Testis (tissue), 2 donors: ENCODE data around the gene SLX9.

Source experiments
- CTCF ChIP-seq, 3 experiments: fragments of 450-650 bp in 2 of 3; fragments of 200-600 bp in 1 of 3; sonication (generic) in 1 of 3; IDR thresholded peaks; one replicate each; pipeline ENCODE4 v1.5.1; 2016 to 2019; ENCODE audit warnings: antibody characterized with exemption in 3 of 3, mild to moderate bottlenecking in 2 of 3, moderate library complexity in 1 of 3
- POLR2A ChIP-seq: fragments of 450-650 bp; IDR thresholded peaks from one replicate; pipeline ENCODE4 v1.6.1; 2017; ENCODE audit warnings: antibody characterized with exemption, mild to moderate bottlenecking, moderate library complexity

- TF ChIP-seq CTCF (IDR thresholded peaks at IDR 0.05) (no peak), POLR2A (no peak)
Measured at GRCh38 chr21:45022736-45023135, 82.9 kb downstream of the SLX9 start.
